HepG2 (cell line): Measurements from ENCODE around the gene DTNA. TPM values are rescaled to one million over a fixed set of nuclear protein-coding genes. Genes with fewer than 3 reads are reported as not detected.

Experiments
- ATAC-seq: fragments of 200-7000 bp; cut with Tn5 transposase; 3 replicates; pipeline ENCODE4 v1.9.1; 2020; ENCODE audit warnings: mild to moderate bottlenecking, moderate library complexity
- BruUV-seq: library from RNA; stranded (reverse); fragments of 400-500 nt; replicated peaks from 2 replicates; lab custom pipeline; 2021; lab: Mats Ljungman, UMichigan
- CTCF ChIA-PET: fragments of 300-600 bp; formaldehyde crosslinking; extraction: SDS; loops from one replicate; lab custom pipeline; 2021; ENCODE audit warnings: low total read pairs, inconsistent platforms, low intra/inter-chr PET ratio; lab: Yijun Ruan, JAX
- POLR2A ChIA-PET: fragments of 350-600 bp; sonication (Branson Sonifier 250); formaldehyde crosslinking; loops from one replicate; lab custom pipeline; 2020; ENCODE audit warnings: antibody characterized with exemption, inconsistent platforms; lab: Yijun Ruan, JAX
- DNase-seq: peaks from one replicate; pipeline ENCODE4 v3.0.0-alpha.2; 2015; ENCODE audit warnings: low spot score
- FAIRE-seq: peaks from 3 replicates; lab custom pipeline; 2011; peaks lifted over from hg19 to GRCh38; lab: Jason Lieb, UNC
- H2AFZ ChIP-seq: one replicate; pipeline ENCODE4 v1.6.1; 2011; ENCODE audit warnings: low read length, inconsistent platforms
- H3K27ac ChIP-seq: fragments of 300-600 bp; 3 replicates; pipeline ENCODE4 v1.8.0; 2011; ENCODE audit warnings: mixed run types, mild to moderate bottlenecking, mixed read lengths, low read length, inconsistent platforms; ENCODE audit not compliant: insufficient read depth; ENCODE audit errors: extremely low read length
- H3K27me3 ChIP-seq, 2 experiments: fragments of 200-600 bp in 1 of 2; 2 replicates in 1 of 2; 3 replicates in 1 of 2; pipeline versions ENCODE4 v1.6.0 to v1.8.0; 2011; ENCODE audit warnings: low read length in 2 of 2, mild to moderate bottlenecking in 2 of 2, moderate library complexity in 2 of 2, inconsistent platforms in 1 of 2; ENCODE audit not compliant: insufficient read depth in 2 of 2, control insufficient read depth in 1 of 2
- H3K36me3 ChIP-seq, 2 experiments: fragments of 200-600 bp in 1 of 2; replicated peaks in 1 of 2; 2 replicates in 1 of 2; 3 replicates in 1 of 2; pipeline versions ENCODE4 v1.5.1 to v1.8.0; 2011; ENCODE audit warnings: low read length in 2 of 2, inconsistent platforms in 1 of 2; ENCODE audit not compliant: insufficient read depth in 2 of 2, control insufficient read depth in 1 of 2
- H3K4me1 ChIP-seq: 2 replicates; pipeline ENCODE4 v1.5.1; 2012; ENCODE audit warnings: low read length, inconsistent platforms; ENCODE audit not compliant: insufficient read depth
- H3K4me2 ChIP-seq: 2 replicates; pipeline ENCODE4 v1.6.0; 2011; ENCODE audit warnings: low read depth, low read length, inconsistent platforms
- H3K4me3 ChIP-seq, 3 experiments: fragments of 200-600 bp in 1 of 3; sonication (generic), shearing (Covaris generic) in 1 of 3; replicated peaks in 1 of 3; 2 replicates each; pipeline ENCODE4 v1.5.1; 2011 to 2016; ENCODE audit warnings: low read length in 3 of 3, inconsistent platforms in 2 of 3, low read depth in 2 of 3, mild to moderate bottlenecking in 2 of 3, control low read depth in 1 of 3, mixed read lengths in 1 of 3; ENCODE audit not compliant: insufficient read depth in 1 of 3
- H3K79me2 ChIP-seq: one replicate; pipeline ENCODE4 v1.6.1; 2011; ENCODE audit warnings: low read length, inconsistent platforms; ENCODE audit not compliant: insufficient read depth
- H3K9ac ChIP-seq: 2 replicates; pipeline ENCODE4 v1.6.0; 2011; ENCODE audit warnings: mild to moderate bottlenecking, low read depth, low read length, inconsistent platforms; ENCODE audit not compliant: insufficient read depth
- H3K9me3 ChIP-seq: 2 replicates; pipeline ENCODE4 v1.5.1; 2012; ENCODE audit warnings: mild to moderate bottlenecking, low read length
- H4K20me1 ChIP-seq: 2 replicates; pipeline ENCODE4 v1.6.0; 2011; ENCODE audit warnings: inconsistent platforms, mild to moderate bottlenecking, low read length, moderate library complexity; ENCODE audit not compliant: insufficient read depth
- ATF3 ChIP-seq: sonication (generic); formaldehyde crosslinking; IDR thresholded peaks from 2 replicates; pipeline ENCODE4 v1.4.0; 2020; ENCODE audit warnings: missing genetic modification reagents
- KDM1A ChIP-seq: IDR thresholded peaks from 2 replicates; pipeline ENCODE4 v1.6.1; 2016; ENCODE audit warnings: missing compliant biosample characterization
- KDM6A ChIP-seq: IDR thresholded peaks from 2 replicates; pipeline ENCODE4 v1.6.1; 2016; ENCODE audit warnings: low read depth
- MIXL1 ChIP-seq: IDR thresholded peaks from 2 replicates; pipeline ENCODE4 v1.6.1; 2016
- MXI1 ChIP-seq: IDR thresholded peaks from 3 replicates; pipeline ENCODE4 v1.6.1; 2012; ENCODE audit warnings: low read depth, low read length, inconsistent platforms, borderline replicate concordance
- MZF1 ChIP-seq: sonication (generic); formaldehyde crosslinking; IDR thresholded peaks from 2 replicates; pipeline ENCODE4 v1.8.1; 2023; ENCODE audit warnings: mild to moderate bottlenecking, missing genetic modification reagents, borderline replicate concordance
- SP2 ChIP-seq: sonication (generic); formaldehyde crosslinking; IDR thresholded peaks from 2 replicates; pipeline ENCODE4 v1.5.1; 2020; ENCODE audit warnings: mild to moderate bottlenecking, missing genetic modification reagents
- STAT6 ChIP-seq: sonication (generic); formaldehyde crosslinking; IDR thresholded peaks from 2 replicates; pipeline ENCODE4 v1.4.0; 2020; ENCODE audit warnings: missing genetic modification reagents, mild to moderate bottlenecking, borderline replicate concordance
- WGBS: methylation state at CpG from one replicate; pipeline ENCODE4 v1.1.6; 2017; ENCODE audit warnings: low lambda C conversion rate; 5-methylcytosine and 5-hydroxymethylcytosine counted together
- in situ Hi-C: cut with HindIII; loops from 2 replicates; pipeline ENCODE4 v1.10.0; 2017; ENCODE audit warnings: low pct_unique_long_range_greater_than_20kb; ENCODE audit not compliant: extremely low pct_ligation_motif_present
- intact Hi-C: fragments of 100-400 bp; cut with micrococcal nuclease; formaldehyde crosslinking; loops from one replicate; pipeline ENCODE4 v1.10.0; 2022; ENCODE audit not compliant: unreplicated experiment
- polyA plus RNA-seq, 8 experiments: library from polyadenylated mRNA; depleted of rRNA in 3 of 8; stranded (reverse) in 7 of 8; unstranded in 1 of 8; fragments of >200 nt; fragmentation: Illumina TruSeq in 4 of 8; extraction: Trizol in 4 of 8; gene quantifications; 2 replicates each; pipeline versions ENCODE4 v1.2.1 to v1.2.3, GENCODE V29; 2011 to 2016; ENCODE audit warnings: low read depth in 4 of 8, missing spikeins in 1 of 8, mixed read lengths in 1 of 8; ENCODE audit not compliant: insufficient read depth in 1 of 8
- total RNA-seq, 5 experiments: library from RNA; depleted of rRNA; stranded (reverse); fragments of >200 nt; fragmentation: Illumina TruSeq; extraction: Trizol; gene quantifications; 2 replicates each; pipeline ENCODE4 v1.2.3, GENCODE V29; 2016; ENCODE audit warnings: low read depth in 1 of 5

The DTNA gene
- total and polyA plus RNA-seq, 2 of the 13 experiments (the other 11 are each of a cell fraction or from before 2014, with no cell fraction given) = 8.5 to 29.0 TPM

- CTCF ChIA-PET = no interaction called here
- H3K4me2 ChIP-seq = no peak overlapping the region
- no peaks in the 10 kb centered on the region for H3K79me2 ChIP-seq
- H3K4me1 ChIP-seq = no peaks in the 10 kb centered on the region
- no peak overlapping the region for H2AFZ ChIP-seq
- POLR2A ChIA-PET = no interaction called here
- 70% methylated on average over 3 of the region's 3 CpGs for WGBS
- H3K27ac ChIP-seq = no peak overlapping the region
- FAIRE-seq = no peak
- no peak overlapping the region for H3K9ac ChIP-seq
- TF ChIP-seq MXI1 (no peak), ATF3 (no peak), MIXL1 (CRISPR knock-in tag) (no peak), KDM6A (CRISPR knock-in tag) (no peak), STAT6 (CRISPR knock-in tag) (no peak), KDM1A (CRISPR knock-in tag) (no peak), SP2 (no peak), MZF1 (no peak)
- no peaks in the 10 kb centered on the region for H3K27me3 ChIP-seq
- intact Hi-C loops (no loop called here), in situ Hi-C loops (no loop called here)
- H3K9me3 ChIP-seq = no peaks in the 10 kb centered on the region
- H3K4me3 ChIP-seq = no peak overlapping the region
- no peak for DNase-seq
- BruUV-seq = no TSS peak
- H4K20me1 ChIP-seq = no peaks in the 10 kb centered on the region
- no peak for ATAC-seq
- H3K36me3 ChIP-seq = no peaks in the 10 kb centered on the region
These were observed 92.9 kb downstream of the DTNA start for GRCh38 chr18:34802959-34803358.
